ENCODE measurements around the gene XRRA1. TPM values are rescaled to one million over a fixed set of nuclear protein-coding genes. Genes with fewer than 3 reads are reported as not detected.
"Not testable (repeated sequence)": the region's sequence is repeated elsewhere in the genome, so short reads cannot be mapped to it uniquely, and the experiment has no call there.

XRRA1 gene
- polyA plus RNA-seq, 6 donors from 2014 or later = 0.32 to 15.6 (median 10.0) TPM

GRCh38 chr11:74970852-74971395 lies 22.0 kb upstream of the XRRA1 start:
- no peaks in the 10 kb centered on the region for H3K27me3 Mint-ChIP-seq
- DNase-seq (no peak), ATAC-seq (ENCODE audit: low read depth in 2 of 2) (no peak)
- no peaks in the 10 kb centered on the region for H3K9me3 Mint-ChIP-seq
- H3K4me3 Mint-ChIP-seq = no peak overlapping the region
- H3K36me3 Mint-ChIP-seq = peaks cover 42 to 48% of the 10 kb centered on the region in 2 donors
- peaks cover 8 to 27% (median 21%) of the 10 kb centered on the region in 3 donors for H3K4me1 Mint-ChIP-seq
- peak overlapping the region in 2 of 6 donors; percentile 57 to 90 for H3K27ac Mint-ChIP-seq

GRCh38 chr11:74966651-74967050 lies 17.8 kb upstream of the XRRA1 start:
- no peak for DNase-seq
- H3K4me1 Mint-ChIP-seq = peaks cover 21 to 34% (median 28%) of the 10 kb centered on the region in 3 donors
- no peak overlapping the region for H3K4me3 Mint-ChIP-seq
- peaks cover 11 to 26% of the 10 kb centered on the region in 2 donors for H3K36me3 Mint-ChIP-seq
- no peaks in the 10 kb centered on the region for H3K9me3 Mint-ChIP-seq
- ATAC-seq (ENCODE audit: low read depth in 2 of 2) = no peak
- H3K27me3 Mint-ChIP-seq = no peaks in the 10 kb centered on the region
- no peak overlapping the region for H3K27ac Mint-ChIP-seq

DNA sequence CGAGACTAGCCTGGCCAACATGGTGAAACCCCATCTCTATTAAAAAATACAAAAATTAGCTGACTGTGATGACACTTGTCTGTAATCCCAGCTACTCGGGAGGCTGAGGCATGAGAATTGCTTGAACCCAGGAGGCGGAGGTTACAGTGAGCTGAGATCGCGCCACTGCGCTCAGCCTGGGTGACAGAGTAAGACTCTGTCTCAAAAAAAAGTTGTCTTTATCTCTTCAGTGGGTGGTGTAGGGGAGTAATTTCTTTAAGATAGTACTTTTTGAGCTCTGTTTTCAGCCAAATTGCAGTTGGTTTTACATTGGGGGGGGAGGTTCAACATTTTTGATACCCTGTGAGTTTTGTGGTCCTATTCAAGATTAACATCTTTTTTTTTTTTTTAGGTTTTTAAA lies 11.2 kb upstream of the XRRA1 start:
- peak overlapping the region in 5 of 6 donors; percentile 15 to 92 (median 26) for H3K27ac Mint-ChIP-seq
- H3K9me3 Mint-ChIP-seq; ATAC-seq (ENCODE audit: low read depth in 2 of 2); DNase-seq; H3K27me3 Mint-ChIP-seq: not testable (repeated sequence)
- H3K4me1 Mint-ChIP-seq = peaks cover 56 to 85% (median 81%) of the 10 kb centered on the region in 3 donors
- peak overlapping the region in 1 of 8 donors; percentile 76 for H3K4me3 Mint-ChIP-seq
- peaks cover 10 to 17% of the 10 kb centered on the region in 2 donors for H3K36me3 Mint-ChIP-seq

DNA sequence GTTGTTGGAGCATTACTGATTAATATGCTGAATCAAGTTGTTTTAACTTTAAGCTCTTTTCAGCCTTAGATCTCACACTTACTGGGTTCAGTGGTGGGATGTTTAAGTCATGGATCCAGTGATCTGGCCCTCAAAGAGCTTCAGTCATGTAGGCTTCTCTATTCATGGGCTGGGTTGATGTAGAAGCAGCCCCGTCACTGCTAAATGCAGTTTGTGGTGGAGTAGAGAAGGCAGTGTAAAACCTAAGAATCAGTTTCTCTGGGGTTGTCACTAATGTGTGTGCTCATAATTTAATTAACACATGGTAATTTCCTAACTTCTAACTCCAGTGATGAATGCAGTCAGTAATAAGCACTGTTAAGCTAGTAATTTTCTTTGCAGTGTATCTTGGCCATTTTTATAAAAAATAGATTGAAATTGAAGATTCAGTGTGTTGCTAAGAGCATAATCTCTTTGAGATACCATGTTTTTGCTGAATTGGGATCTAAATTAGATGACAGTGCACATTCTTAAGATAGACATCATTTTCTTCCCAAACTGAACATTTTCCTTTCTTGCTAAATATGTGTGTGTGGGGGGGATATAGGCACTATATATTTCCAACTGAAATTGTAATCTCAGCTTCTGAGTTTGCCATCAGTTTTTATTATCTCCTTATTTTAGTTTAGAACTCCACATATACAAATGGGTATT lies 9.2 kb upstream of the XRRA1 start:
- Mint-ChIP-seq H3K4me1 (peaks cover 67 to 92% (median 88%) of the 10 kb centered on the region in 3 donors), H3K4me3 (peak overlapping the region in 1 of 8 donors; percentile 6), H3K36me3 (peaks cover 10 to 17% of the 10 kb centered on the region in 2 donors), H3K27me3 (no peaks in the 10 kb centered on the region), H3K9me3 (no peaks in the 10 kb centered on the region), H3K27ac (peak overlapping the region in 1 of 6 donors; percentile 23)
- DNase-seq = no peak
- ATAC-seq (ENCODE audit: low read depth in 2 of 2) = no peak

- Mint-ChIP-seq H3K9me3 (no peaks in the 10 kb centered on the region), H3K4me1 (peaks cover 68 to 92% (median 91%) of the 10 kb centered on the region in 3 donors), H3K36me3 (peaks cover 10 to 17% of the 10 kb centered on the region in 2 donors), H3K27me3 (no peaks in the 10 kb centered on the region), H3K27ac (peak overlapping the region; percentile 12 to 85 (median 54)), H3K4me3 (peak overlapping the region in 1 of 8 donors; percentile 8)
- ATAC-seq (ENCODE audit: low read depth in 2 of 2) (no peak), DNase-seq (no peak)
Observed at GRCh38 chr11:74956397-74957015, 7.6 kb upstream of the XRRA1 start.

DNA sequence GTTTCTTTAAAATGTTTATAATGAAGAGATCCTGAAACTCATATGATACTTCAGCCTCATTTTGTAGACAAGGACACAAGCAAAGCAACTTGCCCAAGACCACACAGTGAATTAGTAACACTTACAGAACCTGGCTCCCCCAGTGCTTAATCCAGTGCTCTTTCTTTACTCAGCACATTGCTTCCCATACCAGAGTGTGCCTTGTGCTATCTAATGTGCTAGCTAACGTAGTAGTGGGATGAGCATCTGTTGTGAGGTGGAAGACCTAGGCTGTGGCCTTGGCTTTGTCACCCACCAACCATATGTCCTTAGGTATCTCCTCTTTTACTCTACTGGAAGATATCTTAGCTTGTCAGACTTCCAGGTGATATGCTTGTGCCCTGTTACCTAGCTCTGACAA lies 5.3 kb upstream of the XRRA1 start:
- no peak for ATAC-seq (ENCODE audit: low read depth in 2 of 2)
- Mint-ChIP-seq H3K27ac (peak overlapping the region; percentile 60 to 95 (median 88)), H3K9me3 (no peaks in the 10 kb centered on the region), H3K27me3 (no peaks in the 10 kb centered on the region), H3K4me3 (peak overlapping the region in 7 of 8 donors; percentile 66 to 90 (median 77)), H3K36me3 (peaks cover 10 to 17% of the 10 kb centered on the region in 2 donors), H3K4me1 (peaks cover 74 to 96% (median 89%) of the 10 kb centered on the region in 3 donors)
- no peak for DNase-seq

- Mint-ChIP-seq H3K9me3 (no peaks in the 10 kb centered on the region), H3K27ac (peak overlapping the region; percentile 55 to 92 (median 78)), H3K27me3 (no peaks in the 10 kb centered on the region), H3K4me1 (peaks cover 72 to 96% (median 88%) of the 10 kb centered on the region in 3 donors), H3K36me3 (peaks cover 8 to 11% of the 10 kb centered on the region in 2 donors), H3K4me3 (peak overlapping the region; percentile 66 to 90 (median 79))
- ATAC-seq (ENCODE audit: low read depth in 2 of 2) = no peak
- DNase-seq = peak; percentile 24
Observed at GRCh38 chr11:74953451-74953850, 4.6 kb upstream of the XRRA1 start.

GRCh38 chr11:74952752-74953151 lies 3.9 kb upstream of the XRRA1 start:
- Mint-ChIP-seq H3K4me1 (peaks cover 70 to 90% (median 84%) of the 10 kb centered on the region in 3 donors), H3K27me3 (no peaks in the 10 kb centered on the region), H3K4me3 (peak overlapping the region in 7 of 8 donors; percentile 50 to 97 (median 71)), H3K27ac (peak overlapping the region in 5 of 6 donors; percentile 8 to 85 (median 75)), H3K36me3 (peaks cover 6 to 8% of the 10 kb centered on the region in 2 donors), H3K9me3 (no peaks in the 10 kb centered on the region)
- ATAC-seq (ENCODE audit: low read depth in 2 of 2) (no peak), DNase-seq (no peak)

DNA sequence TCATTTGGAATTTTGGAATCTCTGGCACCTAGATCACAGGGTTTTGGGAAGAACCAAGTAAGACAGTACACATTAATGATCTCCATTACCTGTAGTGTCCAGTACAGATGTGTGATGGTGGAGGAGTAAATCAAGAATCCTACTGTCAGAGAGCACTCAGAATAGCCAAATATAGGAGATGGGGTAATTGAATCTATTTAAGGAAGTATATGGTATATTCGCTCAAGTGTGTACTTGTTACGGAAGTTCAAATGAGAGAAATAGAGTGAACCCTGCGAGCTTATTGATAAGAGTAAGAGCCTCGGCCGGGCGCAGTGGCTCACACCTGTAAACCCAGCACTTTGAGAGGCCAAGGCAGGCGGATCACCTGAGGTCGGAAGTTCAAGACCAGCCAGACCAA lies 2.3 kb upstream of the XRRA1 start:
- H3K4me3 Mint-ChIP-seq = peak overlapping the region; percentile 84 to 100 (median 98)
- peak; percentile 47 for DNase-seq
- peaks cover 1 to 6% of the 10 kb centered on the region in 2 donors for H3K36me3 Mint-ChIP-seq
- peak; percentile 12 to 13 for ATAC-seq (ENCODE audit: low read depth in 2 of 2)
- no peaks in the 10 kb centered on the region for H3K27me3 Mint-ChIP-seq
- no peaks in the 10 kb centered on the region for H3K9me3 Mint-ChIP-seq
- peaks cover 60 to 84% (median 79%) of the 10 kb centered on the region in 3 donors for H3K4me1 Mint-ChIP-seq
- peak overlapping the region; percentile 91 to 100 (median 99) for H3K27ac Mint-ChIP-seq

GRCh38 chr11:74950374-74950969 lies 1.6 kb upstream of the XRRA1 start:
- peaks cover 54 to 84% (median 79%) of the 10 kb centered on the region in 3 donors for H3K4me1 Mint-ChIP-seq
- H3K9me3 Mint-ChIP-seq = no peaks in the 10 kb centered on the region
- H3K36me3 Mint-ChIP-seq = peaks cover 0 to 6% of the 10 kb centered on the region in 2 donors
- peak overlapping the region; percentile 91 to 100 (median 99) for H3K27ac Mint-ChIP-seq
- DNase-seq (peak; percentile 18), ATAC-seq (ENCODE audit: low read depth in 2 of 2) (no peak)
- H3K4me3 Mint-ChIP-seq = peak overlapping the region; percentile 84 to 100 (median 98)
- H3K27me3 Mint-ChIP-seq = no peaks in the 10 kb centered on the region

- Mint-ChIP-seq H3K27me3 (no peaks in the 10 kb centered on the region), H3K36me3 (peaks cover 0 to 8% of the 10 kb centered on the region in 2 donors), H3K27ac (peak overlapping the region; percentile 91 to 100 (median 99)), H3K9me3 (no peaks in the 10 kb centered on the region), H3K4me1 (peaks cover 51 to 78% (median 72%) of the 10 kb centered on the region in 3 donors), H3K4me3 (peak overlapping the region; percentile 84 to 100 (median 98))
- ATAC-seq (ENCODE audit: low read depth in 2 of 2) (no peak), DNase-seq (no peak)
Observed at GRCh38 chr11:74949753-74950137, 854 bp upstream of the XRRA1 start.

DNA sequence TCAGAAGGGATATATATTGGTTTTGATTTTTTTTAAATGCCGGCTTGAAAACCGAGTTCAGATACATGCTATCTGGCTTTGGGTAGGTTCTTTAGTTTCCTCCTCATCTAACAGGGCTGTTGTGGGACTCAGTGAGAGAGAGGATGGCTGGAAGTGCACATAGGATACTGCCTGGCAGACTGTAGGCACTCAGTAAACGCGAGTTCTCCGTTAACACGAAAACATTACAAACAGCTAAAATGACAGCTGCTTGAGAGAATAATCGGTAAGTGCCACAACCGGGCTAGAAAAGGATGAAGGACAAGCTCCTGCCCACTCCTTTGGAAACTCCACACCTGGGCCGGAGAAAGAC lies 369 bp downstream of the XRRA1 start:
- ATAC-seq (ENCODE audit: low read depth in 2 of 2) = peak; percentile 1 to 4
- DNase-seq = no peak

GRCh38 chr11:74942073-74942759 lies 6.7 kb downstream of the XRRA1 start:
- peaks cover 0 to 64% (median 18%) of the 10 kb centered on the region in 3 donors for H3K4me1 Mint-ChIP-seq
- ATAC-seq (ENCODE audit: low read depth in 2 of 2) = no peak
- peak overlapping the region in 2 of 6 donors; percentile 49 to 57 for H3K27ac Mint-ChIP-seq
- peaks cover 19 to 27% of the 10 kb centered on the region in 2 donors for H3K36me3 Mint-ChIP-seq
- H3K27me3 Mint-ChIP-seq = no peaks in the 10 kb centered on the region
- DNase-seq = no peak
- no peak overlapping the region for H3K4me3 Mint-ChIP-seq
- no peaks in the 10 kb centered on the region for H3K9me3 Mint-ChIP-seq

More for the DNA sequence above, 369 bp downstream of the XRRA1 start:
- peak overlapping the region; percentile 84 to 100 (median 98) for H3K4me3 Mint-ChIP-seq
- no peaks in the 10 kb centered on the region for H3K9me3 Mint-ChIP-seq
- H3K27ac Mint-ChIP-seq = peak overlapping the region; percentile 91 to 100 (median 99)
- peaks cover 0 to 5% of the 10 kb centered on the region in 2 donors for H3K36me3 Mint-ChIP-seq
- H3K27me3 Mint-ChIP-seq = no peaks in the 10 kb centered on the region
- H3K4me1 Mint-ChIP-seq = peaks cover 41 to 72% (median 60%) of the 10 kb centered on the region in 3 donors

Measured in naive B cell (primary cell).